Lung (tissue), 12 donors: Measurements from ENCODE around the gene PALD1. TPM values are rescaled to one million over a fixed set of nuclear protein-coding genes. Genes with fewer than 3 reads are reported as not detected.
A peak's percentile ranks its signal among the peaks of the same experiment; 100 is the strongest.

Experiments used
- ATAC-seq: fragments of 200-7000 bp; cut with Tn5 transposase; one replicate; pipeline ENCODE4 v1.9.1; 2020; ENCODE audit warnings: moderate number of reproducible peaks; ENCODE audit not compliant: insufficient read depth, low FRiP score
- DNase-seq, 3 donors: peaks; one replicate each; pipeline ENCODE4 v3.0.0-alpha.2; 2013 to 2017
- H3K27ac ChIP-seq, 2 donors: one replicate each; pipeline ENCODE4 v1.5.1; 2013; ENCODE audit warnings: mild to moderate bottlenecking in 2 of 2, moderate library complexity in 2 of 2, control low read depth in 1 of 2, inconsistent platforms in 1 of 2, low read depth in 1 of 2, low read length in 1 of 2
- H3K27me3 ChIP-seq, 3 donors: one replicate each; pipeline ENCODE4 v1.5.1; 2013; ENCODE audit warnings: low read length in 2 of 3; ENCODE audit not compliant: control insufficient read depth in 3 of 3, insufficient read depth in 3 of 3
- H3K36me3 ChIP-seq, 4 donors: one replicate each; pipeline ENCODE4 v1.5.1; 2013; ENCODE audit warnings: low read length in 4 of 4, mild to moderate bottlenecking in 1 of 4, moderate library complexity in 1 of 4; ENCODE audit not compliant: control insufficient read depth in 4 of 4, insufficient read depth in 4 of 4
- H3K4me1 ChIP-seq, 5 donors: one replicate each; pipeline ENCODE4 v1.5.1; 2013; ENCODE audit warnings: low read length in 5 of 5, mild to moderate bottlenecking in 2 of 5, moderate library complexity in 1 of 5; ENCODE audit not compliant: control insufficient read depth in 5 of 5, insufficient read depth in 5 of 5
- H3K4me3 ChIP-seq: one replicate; pipeline ENCODE4 v1.5.1; 2013; ENCODE audit warnings: mild to moderate bottlenecking, control low read depth, moderate library complexity
- H3K9ac ChIP-seq, 2 donors: one replicate each; pipeline ENCODE4 v1.5.1; 2013; ENCODE audit warnings: low read length in 2 of 2, control low read depth in 1 of 2; ENCODE audit not compliant: insufficient read depth in 1 of 2
- H3K9me3 ChIP-seq, 4 donors: one replicate each; pipeline ENCODE4 v1.5.1; 2013; ENCODE audit warnings: low read length in 3 of 4, mild to moderate bottlenecking in 1 of 4, moderate library complexity in 1 of 4; ENCODE audit not compliant: control insufficient read depth in 4 of 4, insufficient read depth in 3 of 4
- CTCF ChIP-seq: IDR thresholded peaks from 2 replicates; pipeline ENCODE4 v1.5.1; 2012; ENCODE audit warnings: mild to moderate bottlenecking; ENCODE audit errors: control extremely low read depth, extremely low read depth
- WGBS, 2 donors: extraction: QIAGEN DNeasy Blood & Tissue Kit; methylation state at CpG; one replicate each; pipeline ENCODE4 v1.1.7; 2013; 5-methylcytosine and 5-hydroxymethylcytosine counted together
- polyA plus RNA-seq, 2 donors: library from polyadenylated mRNA; stranded (reverse); fragments of 200-250 nt; gene quantifications; one replicate each; pipeline ENCODE4 v1.2.1, GENCODE V29; 2013
- total RNA-seq, 2 donors: library from RNA; depleted of rRNA in 1 of 2; stranded (reverse); fragments of >200 nt in 1 of 2; gene quantifications; one replicate each; pipeline ENCODE4 v1.2.1, GENCODE V29; 2014 to 2021
- donor health status: control.
- donor health status: control.
- donor health status: Bipolar disorder and iron deficiency.
- donor health status: healthy.
- donor health status: DM: yes; HTN: yes; CAD: no.

PALD1 gene
- total and polyA plus RNA-seq, 4 donors, result 10.5 to 19.7 (median 15.6) TPM

- Histone ChIP-seq H3K9ac (peak overlapping the region in 1 of 2 donors; percentile 62), H3K36me3 (no peaks in the 10 kb centered on the region), H3K27ac (peak overlapping the region in 1 of 2 donors; percentile 81), H3K27me3 (peaks cover 0 to 5% (median 0%) of the 10 kb centered on the region in 3 donors), H3K9me3 (no peaks in the 10 kb centered on the region), H3K4me1 (peaks cover 7 to 64% (median 18%) of the 10 kb centered on the region in 5 donors), H3K4me3 (peak overlapping the region; percentile 61)
- WGBS, 2 donors, result 47 to 64% methylated on average over 8 of the region's 8 CpGs
- no peak for TF ChIP-seq CTCF
- DNase-seq (no peak), ATAC-seq (no peak)
These were observed 1.2 kb downstream of the PALD1 start for GRCh38 chr10:70479626-70480238.

- H3K4me1 ChIP-seq, result peaks cover 7 to 57% (median 18%) of the 10 kb centered on the region in 5 donors
- ATAC-seq, result no peak
These were observed 1.8 kb downstream of the PALD1 start for GRCh38 chr10:70480239-70480861.

GRCh38 chr10:70481105-70481504 is 2.5 kb downstream of the PALD1 start:
- H3K4me3 ChIP-seq, result peak overlapping the region; percentile 8

More at GRCh38 chr10:70480239-70480861, 1.8 kb downstream of the PALD1 start:
- H3K4me3 ChIP-seq, result no peak overlapping the region
- no peak for TF ChIP-seq CTCF
- WGBS, 2 donors, result 24 to 30% methylated on average over 9 of the region's 9 CpGs
- peak overlapping the region in 1 of 2 donors; percentile 81 for H3K27ac ChIP-seq
- H3K27me3 ChIP-seq, result peaks cover 0 to 5% (median 0%) of the 10 kb centered on the region in 3 donors
- H3K9me3 ChIP-seq, result no peaks in the 10 kb centered on the region
- no peak for DNase-seq
- H3K36me3 ChIP-seq, result no peaks in the 10 kb centered on the region
- no peak overlapping the region for H3K9ac ChIP-seq

More at GRCh38 chr10:70481105-70481504, 2.5 kb downstream of the PALD1 start:
- H3K4me1 ChIP-seq, result peaks cover 7 to 57% (median 18%) of the 10 kb centered on the region in 5 donors
- ATAC-seq, result no peak
- peak overlapping the region in 1 of 2 donors; percentile 40 for H3K27ac ChIP-seq
- H3K9me3 ChIP-seq, result no peaks in the 10 kb centered on the region
- H3K9ac ChIP-seq, result no peak overlapping the region
- H3K36me3 ChIP-seq, result peaks cover 0 to 2% (median 1%) of the 10 kb centered on the region in 4 donors
- peaks cover 0 to 5% (median 0%) of the 10 kb centered on the region in 3 donors for H3K27me3 ChIP-seq
- WGBS, 2 donors, result 73 to 83% methylated on average over 9 of the region's 9 CpGs
- no peak for DNase-seq
- TF ChIP-seq CTCF, result no peak
